GM12872 (cell line): ENCODE data around the gene RBFOX2.

Experiments used
- TF ChIP-seq, protein P1 (sequence below): IDR thresholded peaks from 3 replicates; pipeline ENCODE4 v1.5.1; 2011; ENCODE audit warnings: low read depth, mild to moderate bottlenecking, low read length, moderate library complexity; ENCODE audit not compliant: insufficient read depth

Gene RBFOX2

DNA sequence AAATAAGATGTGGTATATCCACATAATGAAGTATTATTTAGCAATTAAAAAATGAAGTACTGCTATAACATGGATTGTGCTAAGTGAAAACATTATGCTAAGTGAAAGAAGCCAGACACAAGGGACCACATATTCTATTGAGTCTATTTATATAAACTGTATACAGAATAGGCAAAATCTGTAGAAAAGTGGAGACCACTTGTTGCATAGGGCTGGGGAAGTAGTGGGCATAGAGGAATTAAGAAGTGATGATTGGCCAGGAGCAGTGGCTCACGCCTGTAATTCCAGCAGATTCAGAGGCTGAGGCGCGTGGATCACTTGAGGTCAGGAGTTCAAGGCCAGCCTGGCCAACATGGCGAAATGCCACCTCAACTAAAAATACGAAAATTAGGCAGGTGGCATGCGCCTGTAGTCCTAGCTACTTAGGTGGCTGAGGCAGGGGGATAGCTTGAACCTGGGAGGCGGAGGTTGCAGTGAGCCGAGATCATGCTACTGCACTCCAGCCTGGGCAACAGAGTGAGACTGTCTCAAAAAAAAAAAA lies 109.6 kb downstream of the RBFOX2 start:
- TF ChIP-seq, protein P1, sequence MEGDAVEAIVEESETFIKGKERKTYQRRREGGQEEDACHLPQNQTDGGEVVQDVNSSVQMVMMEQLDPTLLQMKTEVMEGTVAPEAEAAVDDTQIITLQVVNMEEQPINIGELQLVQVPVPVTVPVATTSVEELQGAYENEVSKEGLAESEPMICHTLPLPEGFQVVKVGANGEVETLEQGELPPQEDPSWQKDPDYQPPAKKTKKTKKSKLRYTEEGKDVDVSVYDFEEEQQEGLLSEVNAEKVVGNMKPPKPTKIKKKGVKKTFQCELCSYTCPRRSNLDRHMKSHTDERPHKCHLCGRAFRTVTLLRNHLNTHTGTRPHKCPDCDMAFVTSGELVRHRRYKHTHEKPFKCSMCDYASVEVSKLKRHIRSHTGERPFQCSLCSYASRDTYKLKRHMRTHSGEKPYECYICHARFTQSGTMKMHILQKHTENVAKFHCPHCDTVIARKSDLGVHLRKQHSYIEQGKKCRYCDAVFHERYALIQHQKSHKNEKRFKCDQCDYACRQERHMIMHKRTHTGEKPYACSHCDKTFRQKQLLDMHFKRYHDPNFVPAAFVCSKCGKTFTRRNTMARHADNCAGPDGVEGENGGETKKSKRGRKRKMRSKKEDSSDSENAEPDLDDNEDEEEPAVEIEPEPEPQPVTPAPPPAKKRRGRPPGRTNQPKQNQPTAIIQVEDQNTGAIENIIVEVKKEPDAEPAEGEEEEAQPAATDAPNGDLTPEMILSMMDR: no peak

DNA sequence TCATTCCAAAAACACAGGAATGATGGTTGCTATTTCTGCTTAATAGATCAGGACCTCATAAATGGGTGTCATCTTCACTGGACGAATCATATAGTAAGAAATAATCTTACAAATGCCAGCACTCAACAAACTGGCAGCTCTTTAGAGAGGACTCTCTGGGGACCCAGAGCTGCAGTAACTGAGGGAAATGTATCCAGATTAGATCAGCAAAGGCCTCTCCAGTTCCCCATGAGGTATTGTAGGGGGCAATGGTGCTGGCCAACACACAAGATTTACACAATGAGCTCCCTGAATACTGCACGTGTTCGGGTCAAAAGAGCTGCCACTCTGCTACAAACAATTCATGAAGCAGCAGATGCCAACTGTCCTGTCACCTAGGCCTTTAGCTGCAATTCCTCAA lies 110.2 kb downstream of the RBFOX2 start:
- TF ChIP-seq, protein P1: no peak

DNA sequence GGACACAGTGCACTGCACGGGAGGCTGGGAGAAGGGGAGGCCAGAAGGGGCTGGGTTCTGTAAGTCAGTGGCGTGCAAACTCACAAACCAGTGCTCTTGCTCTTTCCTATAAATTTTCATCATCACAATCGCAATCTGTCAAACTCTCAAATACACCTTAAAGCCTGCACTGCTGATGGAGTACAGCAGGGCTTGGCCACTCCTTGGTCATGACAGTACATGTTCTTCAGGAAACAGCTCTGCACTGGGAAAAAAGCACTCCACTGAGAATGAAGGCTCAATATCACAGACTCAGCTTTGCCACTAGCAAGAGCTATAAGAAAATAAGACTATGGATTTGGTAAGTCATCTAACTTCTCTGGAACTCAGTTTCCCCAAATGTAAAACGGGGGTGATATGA lies 111.0 kb downstream of the RBFOX2 start:
- TF ChIP-seq, protein P1: no peak

DNA sequence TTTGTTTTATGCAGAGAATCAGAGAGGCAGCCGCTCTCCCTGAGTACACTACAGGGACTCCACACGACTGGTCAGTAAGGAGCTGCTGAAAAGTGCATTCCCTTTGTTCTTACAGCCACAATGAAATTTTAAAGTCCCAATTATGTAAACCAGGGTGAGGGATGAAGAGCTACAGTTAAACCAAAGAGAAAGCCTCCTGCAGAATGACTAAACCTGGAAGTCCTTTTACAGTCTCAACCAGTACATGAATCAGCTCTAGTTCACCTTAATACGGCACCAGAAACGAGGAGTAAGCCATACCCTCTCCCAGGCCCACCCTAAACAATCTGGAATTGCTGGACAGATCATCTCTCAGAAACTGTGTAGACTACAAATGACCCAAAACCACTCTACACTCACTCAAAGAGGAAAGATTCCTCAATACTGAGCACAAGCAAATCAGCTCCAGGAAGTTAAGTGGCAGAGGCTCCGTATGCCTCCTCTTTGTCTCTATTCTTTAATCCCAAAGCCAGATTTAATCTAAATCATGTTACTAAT lies 113.1 kb downstream of the RBFOX2 start:
- TF ChIP-seq, protein P1: no peak

DNA sequence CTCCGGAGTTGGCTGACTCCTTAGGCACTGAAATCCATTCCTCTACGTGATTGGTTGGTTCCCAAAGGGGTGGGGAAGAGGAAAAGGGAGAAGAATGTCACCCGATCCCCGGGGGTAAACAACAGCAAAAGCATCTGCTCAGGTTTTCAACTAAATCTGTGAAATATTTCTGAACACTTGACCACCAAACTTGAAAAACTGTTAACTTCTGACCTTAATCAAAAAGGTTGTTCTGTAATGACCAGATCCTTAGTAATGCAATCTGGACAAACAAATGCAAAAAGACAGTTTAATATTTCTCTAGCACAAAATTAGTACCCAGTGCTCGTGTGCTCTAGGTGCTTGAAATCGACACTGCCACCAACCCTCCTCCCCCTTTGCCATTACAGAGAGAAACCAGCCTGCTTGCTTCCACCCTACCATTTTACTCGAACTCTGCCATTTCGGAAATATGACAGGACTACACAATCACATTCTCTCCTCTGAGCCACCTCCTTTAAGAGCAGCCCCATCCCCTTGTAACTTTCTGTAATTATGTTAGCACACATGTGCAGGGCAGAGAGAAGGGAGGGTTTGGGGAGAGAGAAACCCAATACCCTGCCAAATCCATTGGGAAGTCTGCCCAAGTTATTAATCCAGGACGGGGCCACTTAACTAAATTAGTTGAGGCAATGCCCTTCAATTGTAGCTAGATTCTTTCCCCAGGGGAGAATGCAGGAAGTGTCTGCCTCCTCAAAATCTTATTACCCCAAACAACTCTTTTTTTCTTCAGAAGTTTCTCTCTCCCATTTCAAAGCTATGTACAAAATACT lies 113.8 kb downstream of the RBFOX2 start:
- TF ChIP-seq, protein P1: no peak

DNA sequence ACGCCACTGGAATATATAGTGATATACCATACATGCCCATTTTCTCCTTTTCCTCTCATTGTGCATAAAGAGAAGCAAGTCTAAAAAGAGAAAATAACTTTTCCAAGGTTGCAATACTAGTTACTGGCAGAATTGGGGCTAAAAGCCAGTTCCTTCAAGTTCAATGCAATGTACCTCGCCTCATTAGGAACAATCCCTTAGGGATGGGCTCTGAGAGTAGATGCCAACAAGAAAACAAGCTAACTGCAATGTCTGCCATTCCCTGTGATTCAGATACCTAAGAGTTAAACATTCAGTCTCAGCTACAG lies 114.3 kb downstream of the RBFOX2 start:
- TF ChIP-seq, protein P1: no peak

DNA sequence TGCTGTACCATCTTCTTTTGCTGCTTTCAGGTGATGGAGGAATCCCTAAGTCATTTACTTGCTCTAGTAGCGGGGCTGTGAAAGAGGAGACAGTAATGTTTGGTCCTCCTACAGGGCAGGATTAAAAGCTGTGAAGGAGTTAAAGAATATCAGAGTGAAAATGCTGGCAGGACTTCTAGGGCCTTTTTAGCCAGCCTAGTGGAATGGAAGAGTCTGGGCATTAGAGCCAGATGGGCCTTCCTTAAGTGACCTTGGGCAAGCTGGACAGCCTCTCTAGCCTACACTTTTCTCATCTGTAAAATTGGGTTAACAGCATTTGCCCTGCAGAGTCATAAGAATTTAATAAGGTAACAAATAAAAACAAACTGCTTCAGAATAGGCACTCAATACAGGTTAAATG lies 114.7 kb downstream of the RBFOX2 start:
- TF ChIP-seq, protein P1: no peak
